ENCODE results near the gene ERVH48-1. TPM values are rescaled to one million over a fixed set of nuclear protein-coding genes. Genes with fewer than 3 reads are reported as not detected.

ERVH48-1 gene
- total RNA-seq, 1 experiment from 2014 or later: 37.9 TPM

- no peaks in the 10 kb centered on the region for H3K9me3 Mint-ChIP-seq (ENCODE audit: unreplicated experiment)
- intact Hi-C loops (cut with micrococcal nuclease; ENCODE audit: unreplicated experiment): no loop called here
- peak in 1 of 2 experiments; percentile 18 for DNase-seq
- TF ChIP-seq, protein P1, sequence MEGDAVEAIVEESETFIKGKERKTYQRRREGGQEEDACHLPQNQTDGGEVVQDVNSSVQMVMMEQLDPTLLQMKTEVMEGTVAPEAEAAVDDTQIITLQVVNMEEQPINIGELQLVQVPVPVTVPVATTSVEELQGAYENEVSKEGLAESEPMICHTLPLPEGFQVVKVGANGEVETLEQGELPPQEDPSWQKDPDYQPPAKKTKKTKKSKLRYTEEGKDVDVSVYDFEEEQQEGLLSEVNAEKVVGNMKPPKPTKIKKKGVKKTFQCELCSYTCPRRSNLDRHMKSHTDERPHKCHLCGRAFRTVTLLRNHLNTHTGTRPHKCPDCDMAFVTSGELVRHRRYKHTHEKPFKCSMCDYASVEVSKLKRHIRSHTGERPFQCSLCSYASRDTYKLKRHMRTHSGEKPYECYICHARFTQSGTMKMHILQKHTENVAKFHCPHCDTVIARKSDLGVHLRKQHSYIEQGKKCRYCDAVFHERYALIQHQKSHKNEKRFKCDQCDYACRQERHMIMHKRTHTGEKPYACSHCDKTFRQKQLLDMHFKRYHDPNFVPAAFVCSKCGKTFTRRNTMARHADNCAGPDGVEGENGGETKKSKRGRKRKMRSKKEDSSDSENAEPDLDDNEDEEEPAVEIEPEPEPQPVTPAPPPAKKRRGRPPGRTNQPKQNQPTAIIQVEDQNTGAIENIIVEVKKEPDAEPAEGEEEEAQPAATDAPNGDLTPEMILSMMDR (IDR thresholded peaks at IDR 0.05; ENCODE audit: insufficient read depth in 1 of 2, low read depth in 1 of 2, low read length in 1 of 2, severe bottlenecking in 1 of 2, unreplicated experiment in 1 of 2): no peak
- H3K4me3 ChIP-seq (ENCODE audit: low read depth, low read length): peak overlapping the region; percentile 61
- H3K4me1 Mint-ChIP-seq (ENCODE audit: low read depth, unreplicated experiment): peaks cover 21% of the 10 kb centered on the region
- peak overlapping the region; percentile 88 for H3K27ac Mint-ChIP-seq (ENCODE audit: unreplicated experiment)
- H3K36me3 ChIP-seq (ENCODE audit: control insufficient read depth, insufficient read depth, low read length): no peaks in the 10 kb centered on the region
- H3K9me3 ChIP-seq: no peaks in the 10 kb centered on the region
- peak overlapping the region; percentile 80 for H3K4me3 Mint-ChIP-seq (ENCODE audit: unreplicated experiment)
- H3K27me3 ChIP-seq (replicated peaks; ENCODE audit: control insufficient read depth, insufficient read depth, low read length): no peaks in the 10 kb centered on the region
- no peaks in the 10 kb centered on the region for H3K27me3 Mint-ChIP-seq (ENCODE audit: insufficient read depth, unreplicated experiment)
- TSS peak; percentile 73 for BruUV-seq (replicated peaks)
- ChIA-PET POLR2A (interaction anchor here (0.6 to 1.3 kb wide), 12 partner anchors 11 to 80 kb away, joined by 3 to 24 read pairs (median 4); partner anchors contain the start of genes ERVH48-1 and NDUFV3), CTCF (interaction anchor here (0.6 to 0.7 kb wide), 4 partner anchors 10 to 152 kb away, joined by 4 to 6 read pairs (median 4); no protein-coding TSS in a partner anchor)
- H3K36me3 Mint-ChIP-seq (ENCODE audit: insufficient read depth, unreplicated experiment): peaks cover 57% of the 10 kb centered on the region
- H3K4me1 ChIP-seq: peaks cover 61% of the 10 kb centered on the region
Measured at GRCh38 chr21:42973309-42973990, 48.0 kb upstream of the ERVH48-1 start.

DNA sequence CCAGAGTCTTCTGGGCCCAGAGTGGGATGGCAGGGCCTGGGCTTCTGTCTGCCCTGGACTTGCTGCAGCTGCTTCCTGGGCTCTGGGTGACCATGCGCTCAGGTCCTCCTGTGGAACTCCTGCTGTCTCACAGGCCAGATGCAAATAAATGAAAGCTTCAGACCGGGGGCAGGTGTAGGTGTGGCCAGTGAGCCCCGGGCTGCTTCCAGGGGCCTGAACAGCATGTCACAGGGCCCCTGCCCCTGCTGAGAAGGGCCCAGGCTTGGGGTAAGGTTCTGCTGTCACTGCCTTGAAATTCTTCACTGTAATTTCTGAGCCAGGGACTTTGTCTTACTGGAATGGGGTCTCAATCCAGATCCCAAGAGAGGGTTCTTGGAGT lies 46.5 kb upstream of the ERVH48-1 start:
- POLR2A ChIA-PET: interaction anchor here (0.5 kb wide), 2 partner anchors 14 to 38 kb away, joined by 3 to 4 read pairs; no protein-coding TSS in a partner anchor
- no TSS peak for BruUV-seq (replicated peaks)
- no peak overlapping the region for H3K4me3 ChIP-seq (ENCODE audit: low read depth, low read length)
- H3K27ac Mint-ChIP-seq (ENCODE audit: unreplicated experiment): peak overlapping the region; percentile 88
- no peaks in the 10 kb centered on the region for H3K27me3 Mint-ChIP-seq (ENCODE audit: insufficient read depth, unreplicated experiment)
- CTCF ChIA-PET: interaction anchor here (0.6 kb wide), 1 partner anchor 13 kb away, joined by 3 read pairs; no protein-coding TSS in a partner anchor
- DNase-seq: peak; percentile 48 to 73
- TF ChIP-seq, protein P1 (IDR thresholded peaks at IDR 0.05; ENCODE audit: insufficient read depth in 1 of 2, low read depth in 1 of 2, low read length in 1 of 2, severe bottlenecking in 1 of 2, unreplicated experiment in 1 of 2): no peak
- H3K9me3 Mint-ChIP-seq (ENCODE audit: unreplicated experiment): no peaks in the 10 kb centered on the region
- peaks cover 20% of the 10 kb centered on the region for H3K4me1 Mint-ChIP-seq (ENCODE audit: low read depth, unreplicated experiment)
- H3K27me3 ChIP-seq (replicated peaks; ENCODE audit: control insufficient read depth, insufficient read depth, low read length): no peaks in the 10 kb centered on the region
- no peaks in the 10 kb centered on the region for H3K9me3 ChIP-seq
- no peaks in the 10 kb centered on the region for H3K36me3 ChIP-seq (ENCODE audit: control insufficient read depth, insufficient read depth, low read length)
- H3K36me3 Mint-ChIP-seq (ENCODE audit: insufficient read depth, unreplicated experiment): peaks cover 61% of the 10 kb centered on the region
- no peak overlapping the region for H3K4me3 Mint-ChIP-seq (ENCODE audit: unreplicated experiment)
- peaks cover 67% of the 10 kb centered on the region for H3K4me1 ChIP-seq
- intact Hi-C loops (cut with micrococcal nuclease; ENCODE audit: unreplicated experiment): no loop called here

DNA sequence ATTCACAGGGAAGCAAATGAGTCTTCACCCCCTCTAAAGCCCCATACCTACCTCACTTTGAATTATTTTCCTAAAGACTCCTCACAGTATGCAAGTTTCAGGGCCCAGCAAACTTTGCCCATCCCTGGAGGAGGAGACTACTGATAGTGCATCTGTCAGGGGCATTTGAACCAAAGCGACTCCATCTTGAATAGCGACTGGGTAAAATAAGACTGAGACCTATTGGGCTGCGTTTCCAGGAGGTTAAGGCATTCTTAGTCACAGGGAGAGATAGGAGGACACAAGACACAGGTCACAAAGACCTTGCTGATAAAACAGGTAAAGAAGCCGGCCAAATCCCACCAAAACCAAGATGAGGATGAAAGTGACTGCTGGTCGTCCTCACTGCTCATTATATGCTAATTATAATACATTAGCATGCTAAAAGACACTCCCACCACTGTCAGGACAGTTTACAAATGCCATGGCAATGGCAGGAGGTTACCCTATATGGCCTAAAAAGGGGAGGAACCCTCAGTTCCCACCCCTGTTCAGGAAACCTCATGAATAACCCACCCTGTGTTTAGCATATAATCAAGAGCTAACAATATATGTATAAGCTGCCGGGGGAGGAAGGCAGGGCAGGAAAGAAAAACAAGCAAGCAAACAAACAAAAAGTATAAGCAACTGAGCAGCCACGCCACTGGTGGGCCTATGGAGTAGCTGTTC lies 45.7 kb upstream of the ERVH48-1 start:
- CTCF ChIA-PET: interaction anchor here (0.6 kb wide), 1 partner anchor 13 kb away, joined by 3 read pairs; no protein-coding TSS in a partner anchor
- BruUV-seq (replicated peaks): no TSS peak
- Mint-ChIP-seq H3K4me3 (ENCODE audit: unreplicated experiment) (no peak overlapping the region), H3K27ac (ENCODE audit: unreplicated experiment) (peak overlapping the region; percentile 88), H3K4me1 (ENCODE audit: low read depth, unreplicated experiment) (peaks cover 16% of the 10 kb centered on the region), H3K27me3 (ENCODE audit: insufficient read depth, unreplicated experiment) (no peaks in the 10 kb centered on the region), H3K36me3 (ENCODE audit: insufficient read depth, unreplicated experiment) (peaks cover 54% of the 10 kb centered on the region), H3K9me3 (ENCODE audit: unreplicated experiment) (no peaks in the 10 kb centered on the region)
- Histone ChIP-seq H3K27me3 (replicated peaks; ENCODE audit: control insufficient read depth, insufficient read depth, low read length) (no peaks in the 10 kb centered on the region), H3K36me3 (ENCODE audit: control insufficient read depth, insufficient read depth, low read length) (no peaks in the 10 kb centered on the region), H3K4me3 (ENCODE audit: low read depth, low read length) (no peak overlapping the region), H3K9me3 (no peaks in the 10 kb centered on the region), H3K4me1 (peaks cover 59% of the 10 kb centered on the region)
- intact Hi-C loops (cut with micrococcal nuclease; ENCODE audit: unreplicated experiment): no loop called here
- POLR2A ChIA-PET: interaction anchor here (0.5 kb wide), 2 partner anchors 15 to 37 kb away, joined by 3 to 4 read pairs; no protein-coding TSS in a partner anchor
- TF ChIP-seq, protein P1 (IDR thresholded peaks at IDR 0.05; ENCODE audit: insufficient read depth in 1 of 2, low read depth in 1 of 2, low read length in 1 of 2, severe bottlenecking in 1 of 2, unreplicated experiment in 1 of 2): no peak
- no peak for DNase-seq

Measured in Caco-2 (cell line).